NK-92 (cell line): ENCODE measurements around the gene NBPF14.
"Not testable (repeated sequence)": the region's sequence is repeated elsewhere in the genome, so short reads cannot be mapped to it uniquely, and the experiment has no call there.

Experiments
- DNase-seq: peaks from one replicate; lab custom pipeline; 2025; ENCODE audit not compliant: unreplicated experiment; lab: John Stamatoyannopoulos, UW

NBPF14 gene, protein sequence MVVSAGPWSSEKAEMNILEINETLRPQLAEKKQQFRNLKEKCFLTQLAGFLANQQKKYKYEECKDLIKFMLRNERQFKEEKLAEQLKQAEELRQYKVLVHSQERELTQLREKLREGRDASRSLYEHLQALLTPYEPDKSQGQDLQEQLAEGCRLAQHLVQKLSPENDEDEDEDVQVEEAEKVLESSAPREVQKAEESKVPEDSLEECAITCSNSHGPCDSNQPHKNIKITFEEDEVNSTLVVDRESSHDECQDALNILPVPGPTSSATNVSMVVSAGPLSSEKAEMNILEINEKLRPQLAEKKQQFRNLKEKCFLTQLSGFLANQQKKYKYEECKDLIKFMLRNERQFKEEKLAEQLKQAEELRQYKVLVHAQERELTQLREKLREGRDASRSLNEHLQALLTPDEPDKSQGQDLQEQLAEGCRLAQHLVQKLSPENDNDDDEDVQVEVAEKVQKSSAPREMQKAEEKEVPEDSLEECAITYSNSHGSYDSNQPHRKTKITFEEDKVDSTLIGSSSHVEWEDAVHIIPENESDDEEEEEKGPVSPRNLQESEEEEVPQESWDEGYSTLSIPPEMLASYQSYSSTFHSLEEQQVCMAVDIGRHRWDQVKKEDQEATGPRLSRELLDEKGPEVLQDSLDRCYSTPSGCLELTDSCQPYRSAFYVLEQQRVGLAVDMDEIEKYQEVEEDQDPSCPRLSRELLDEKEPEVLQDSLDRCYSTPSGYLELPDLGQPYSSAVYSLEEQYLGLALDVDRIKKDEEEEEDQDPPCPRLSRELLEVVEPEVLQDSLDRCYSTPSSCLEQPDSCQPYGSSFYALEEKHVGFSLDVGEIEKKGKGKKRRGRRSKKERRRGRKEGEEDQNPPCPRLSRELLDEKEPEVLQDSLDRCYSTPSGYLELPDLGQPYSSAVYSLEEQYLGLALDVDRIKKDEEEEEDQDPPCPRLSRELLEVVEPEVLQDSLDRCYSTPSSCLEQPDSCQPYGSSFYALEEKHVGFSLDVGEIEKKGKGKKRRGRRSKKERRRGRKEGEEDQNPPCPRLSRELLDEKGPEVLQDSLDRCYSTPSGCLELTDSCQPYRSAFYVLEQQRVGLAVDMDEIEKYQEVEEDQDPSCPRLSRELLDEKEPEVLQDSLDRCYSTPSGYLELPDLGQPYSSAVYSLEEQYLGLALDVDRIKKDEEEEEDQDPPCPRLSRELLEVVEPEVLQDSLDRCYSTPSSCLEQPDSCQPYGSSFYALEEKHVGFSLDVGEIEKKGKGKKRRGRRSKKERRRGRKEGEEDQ (N-terminal part only)

DNA sequence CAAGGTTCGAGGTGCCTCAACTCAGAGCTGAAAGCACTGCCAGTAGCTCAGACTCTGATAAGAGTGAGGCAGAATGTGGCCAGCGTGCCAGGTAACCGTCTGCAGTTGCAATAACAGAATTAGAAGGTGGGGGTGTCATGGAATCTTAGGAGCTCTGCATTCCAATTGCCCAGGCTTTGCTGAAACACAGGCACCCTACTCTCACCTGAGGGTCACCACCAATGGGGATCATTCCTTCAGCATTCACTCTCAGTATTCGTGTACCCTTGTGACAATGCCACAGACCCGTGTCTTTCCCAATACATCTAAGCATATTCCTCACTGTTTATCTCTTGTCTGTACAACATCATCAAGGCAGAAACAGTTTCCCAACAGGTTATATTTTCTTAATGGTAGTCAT is at the start of gene NBPF14:
Gene NBPF14 (minus strand): TSS at position 101 of the 400 bp plus-strand sequence. CDS start 294 bp downstream, outside the sequence.
- not testable (repeated sequence) for DNase-seq

DNA sequence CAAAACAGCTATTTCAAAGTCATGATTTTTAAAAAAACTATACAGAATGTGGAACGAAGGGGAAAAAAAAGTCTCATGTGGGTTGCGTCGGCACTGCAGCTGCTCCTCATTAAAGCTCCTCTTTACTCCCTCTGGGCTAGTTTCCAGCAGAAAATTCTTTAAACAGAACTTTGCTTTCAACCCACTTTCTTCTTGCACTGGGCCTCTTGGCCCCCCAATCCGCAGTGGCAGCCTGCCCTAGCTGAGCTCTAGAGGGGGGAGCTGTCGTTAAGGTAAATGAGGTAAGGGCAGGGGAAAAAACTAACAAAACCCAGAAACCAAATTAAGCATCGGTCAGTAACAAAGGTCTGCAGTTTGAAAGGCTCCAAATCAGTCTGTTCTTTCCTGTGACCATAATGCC is 29.6 kb upstream of the NBPF14 start:
- not testable (repeated sequence) for DNase-seq

DNA sequence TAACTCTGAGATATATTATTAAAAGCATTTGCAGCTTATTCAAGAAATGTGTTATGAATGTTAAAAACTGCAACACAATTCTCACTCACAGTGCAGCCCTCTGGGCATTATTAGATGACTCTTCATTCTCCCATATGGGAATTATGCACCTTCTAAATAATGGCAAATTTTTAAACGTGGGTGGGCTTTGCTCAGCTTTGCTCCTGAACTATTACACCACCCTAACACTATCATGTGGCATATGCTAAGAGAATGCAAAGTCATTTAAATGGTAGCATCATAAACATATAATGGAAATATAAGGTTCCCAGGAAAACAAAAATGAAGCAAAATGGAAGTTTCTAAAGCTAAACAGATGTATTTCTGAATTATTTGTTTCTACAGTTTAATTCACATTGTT is 22.4 kb upstream of the NBPF14 start:
- DNase-seq: not testable (repeated sequence)

DNA sequence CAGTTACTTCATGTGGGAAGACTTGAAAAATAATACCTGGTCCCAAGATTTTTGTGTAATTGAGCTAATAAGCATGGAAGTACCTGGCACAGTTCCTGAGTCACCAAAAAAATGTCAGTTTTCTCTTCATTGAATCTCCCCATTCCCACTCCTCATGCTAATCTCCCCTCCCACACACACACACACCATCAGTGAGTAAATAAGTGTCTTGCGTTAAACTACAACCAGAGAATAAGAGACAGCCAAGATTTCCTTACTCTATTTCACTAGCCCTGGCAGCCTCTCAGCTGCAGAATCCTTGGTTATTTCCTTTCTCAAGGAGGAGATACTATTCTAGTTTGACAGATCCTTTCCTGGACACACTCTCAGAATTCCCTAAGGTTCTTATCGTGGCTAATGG is 9.5 kb upstream of the NBPF14 start:
- not testable (repeated sequence) for DNase-seq

DNA sequence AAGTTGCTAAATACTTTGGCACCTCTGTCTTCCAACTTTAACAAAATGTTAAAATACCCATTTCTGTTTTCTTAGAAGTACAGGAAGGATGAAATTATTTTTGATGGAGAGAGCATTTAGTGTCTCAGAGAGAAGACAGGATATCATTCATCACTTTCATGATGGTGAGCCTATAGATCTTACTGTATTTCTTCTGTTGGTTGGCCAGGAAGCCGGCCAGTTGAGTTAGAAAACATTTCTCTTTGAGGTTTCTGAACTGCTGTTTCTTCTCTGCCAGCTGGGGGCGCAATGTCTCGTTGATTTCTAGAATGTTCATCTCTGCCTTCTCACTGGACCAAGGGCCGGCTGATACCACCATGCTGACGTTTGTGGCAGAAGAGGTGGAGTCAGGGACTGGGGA is 451 bp downstream of the NBPF14 start:
- DNase-seq: not testable (repeated sequence)

DNA sequence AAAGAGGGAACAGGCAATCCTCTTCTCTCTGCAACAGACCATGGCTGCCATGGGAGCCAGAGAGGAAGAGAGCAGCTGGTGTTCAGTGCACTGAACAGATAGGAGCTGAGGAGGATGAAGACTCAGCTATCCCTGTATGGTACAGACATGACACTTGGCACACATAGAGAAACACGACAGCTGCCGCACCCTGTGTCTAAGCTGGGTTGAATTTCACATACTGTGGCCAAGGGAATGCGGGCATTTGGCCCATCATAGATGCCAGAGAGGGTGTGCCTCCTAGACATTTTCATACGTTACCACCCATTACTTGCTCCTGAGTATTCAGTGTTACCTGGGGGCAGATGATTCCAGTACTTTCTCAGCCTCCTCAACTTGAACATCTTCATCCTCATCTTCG is 4.7 kb downstream of the NBPF14 start:
- DNase-seq: not testable (repeated sequence)

DNA sequence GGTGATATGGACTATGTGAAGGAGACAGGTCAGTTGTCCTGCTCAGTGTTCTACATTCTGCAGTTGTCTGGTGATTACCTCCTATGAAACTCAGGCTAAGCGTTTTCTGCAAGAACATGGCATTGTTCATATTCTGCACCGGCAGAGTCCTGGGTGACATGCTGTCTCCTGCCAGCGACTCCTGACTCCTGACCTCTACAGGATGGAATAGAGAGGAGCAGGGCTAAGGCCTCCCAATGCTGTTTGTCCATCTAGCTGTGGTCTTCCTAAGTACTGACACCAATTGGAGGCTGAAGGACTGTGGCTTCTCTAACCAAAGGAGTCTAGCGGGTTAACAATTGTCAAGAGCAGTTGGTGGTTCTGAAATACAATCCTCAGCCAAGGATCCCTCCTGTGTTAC is 63.7 kb downstream of the NBPF14 start:
- not testable (repeated sequence) for DNase-seq

DNA sequence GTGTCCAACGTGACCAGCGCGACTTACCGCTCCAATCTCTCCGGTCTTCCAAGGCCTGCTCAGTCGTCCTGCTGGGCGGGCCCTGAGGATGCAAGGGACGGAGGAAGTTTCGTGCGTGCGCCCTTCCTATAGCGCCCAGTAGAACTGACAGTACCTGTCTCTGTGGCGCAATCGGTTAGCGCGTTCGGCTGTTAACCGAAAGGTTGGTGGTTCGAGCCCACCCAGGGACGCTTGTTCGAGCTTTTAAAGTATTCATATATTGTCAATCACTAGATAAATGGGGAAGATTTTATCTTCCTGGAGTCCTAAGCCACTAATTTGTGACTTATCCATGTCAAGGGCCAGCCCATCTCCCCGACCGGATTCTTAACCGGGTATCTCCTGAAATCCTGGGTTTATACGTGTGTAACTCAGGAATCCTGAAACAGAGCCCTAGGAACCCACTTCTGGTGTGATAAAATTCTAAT is 66.7 kb downstream of the NBPF14 start:
- not testable (repeated sequence) for DNase-seq

DNA sequence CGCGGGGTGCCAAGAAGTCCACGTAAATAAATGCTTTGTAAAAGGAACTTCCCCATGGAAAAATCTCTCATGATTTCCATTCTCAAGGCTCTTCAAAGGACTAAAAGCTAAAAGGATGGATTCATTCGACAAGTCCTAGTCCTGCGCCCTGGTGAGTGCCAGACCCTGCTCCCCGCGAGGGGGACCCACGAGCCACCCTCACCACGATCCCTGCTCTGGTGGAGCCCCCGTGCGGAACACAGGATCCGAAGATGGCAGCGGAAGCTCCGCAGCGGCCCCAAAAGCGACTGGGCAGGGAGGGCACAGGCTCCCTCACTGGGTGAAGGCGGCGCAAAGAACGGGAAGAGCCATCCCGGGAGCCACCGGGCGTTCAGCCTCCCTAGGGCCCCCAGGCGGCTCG is 67.2 kb downstream of the NBPF14 start:
- not testable (repeated sequence) for DNase-seq

DNA sequence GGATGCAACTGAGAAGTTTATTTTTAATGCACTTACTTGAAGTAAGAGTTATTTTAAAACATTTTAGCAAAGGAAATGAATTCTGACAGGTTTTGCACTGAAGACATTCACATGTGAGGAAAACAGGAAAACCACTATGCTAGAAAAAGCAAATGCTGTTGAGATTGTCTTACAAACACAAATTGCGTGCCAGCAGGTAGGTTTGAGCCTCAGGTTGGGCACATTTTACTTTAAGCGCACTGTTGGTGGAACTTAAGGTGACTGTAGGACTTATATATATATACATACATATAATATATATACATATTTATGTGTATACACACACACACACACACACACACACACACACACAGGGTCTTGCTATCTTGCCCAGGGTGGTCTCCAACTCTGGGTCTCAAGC is 69.2 kb downstream of the NBPF14 start:
- DNase-seq: not testable (repeated sequence)

DNA sequence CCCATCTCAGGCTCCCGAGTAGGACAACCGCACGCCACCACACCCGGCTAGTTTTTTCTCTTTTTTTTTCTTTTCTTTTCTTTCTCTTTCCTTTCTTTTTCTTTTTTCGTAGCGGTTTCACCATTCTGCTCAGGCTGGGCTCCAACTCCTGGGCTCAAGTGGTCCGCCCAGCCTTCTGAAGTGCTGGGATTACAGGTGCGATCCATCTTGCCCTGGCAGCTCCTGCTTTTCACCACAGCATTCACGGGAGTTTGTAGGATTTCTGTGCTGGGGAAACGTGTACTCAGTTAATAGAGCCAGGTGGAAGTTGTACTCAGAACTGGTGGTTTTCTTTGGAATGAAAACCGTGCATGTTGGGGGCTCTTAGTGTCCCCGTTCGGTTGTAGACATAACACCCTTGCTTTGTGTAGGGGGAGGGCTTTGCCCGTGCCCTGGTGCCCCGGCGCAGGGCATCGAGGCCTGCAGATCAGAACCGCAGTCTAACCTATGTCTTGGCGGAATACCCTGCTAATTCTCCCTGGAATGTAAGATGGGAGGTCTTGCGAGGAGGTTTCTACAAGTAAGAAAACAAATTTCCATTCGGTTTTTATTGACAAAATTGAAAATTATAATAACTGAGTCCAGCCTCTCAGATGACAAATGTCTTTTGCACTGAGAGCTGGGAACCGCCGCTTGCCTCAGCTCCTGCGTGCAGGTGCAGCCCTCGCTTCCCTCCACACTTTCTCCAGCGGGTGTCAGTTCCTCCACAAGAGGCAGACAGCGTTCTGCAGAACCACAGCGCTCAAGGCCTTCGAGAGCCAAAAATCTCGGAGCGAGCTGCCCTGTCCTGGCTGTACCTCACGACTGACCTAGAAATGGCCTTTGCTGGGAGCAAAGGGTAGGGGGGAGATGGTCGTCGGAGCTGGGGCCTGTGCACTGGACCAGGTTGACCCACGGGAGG is 72.3 kb downstream of the NBPF14 start:
- not testable (repeated sequence) for DNase-seq

DNA sequence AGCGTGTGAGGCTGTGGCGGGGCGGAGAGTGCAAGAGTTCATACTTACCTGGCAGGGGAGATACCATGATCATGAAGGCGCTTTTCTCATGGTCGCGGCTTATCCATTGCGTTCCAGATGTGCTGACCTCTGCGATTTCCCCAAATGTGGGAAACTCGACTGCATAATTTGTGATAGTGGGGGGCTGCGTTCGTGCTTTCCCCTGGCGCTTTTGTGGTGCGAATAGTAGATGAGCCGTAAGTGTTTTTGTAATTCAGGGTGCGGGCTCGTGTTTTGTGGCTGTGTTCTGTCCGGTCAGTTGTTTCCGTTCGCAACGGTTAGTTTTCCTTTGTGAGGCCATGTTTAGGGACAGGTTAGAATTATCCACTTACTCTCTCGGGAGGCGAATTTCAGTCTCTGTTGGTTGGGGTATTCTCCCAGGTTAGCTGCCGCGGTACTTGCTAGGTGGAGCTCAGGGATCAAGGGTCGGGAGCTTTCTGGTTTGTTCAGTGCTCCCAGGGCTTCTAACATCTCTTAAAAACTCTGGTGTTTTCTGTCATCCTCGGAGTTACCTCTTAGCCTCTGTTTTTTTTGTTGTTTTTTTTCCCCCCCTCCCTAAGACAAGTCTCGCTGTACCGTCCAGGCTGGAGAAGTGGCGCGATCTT is 73.1 kb downstream of the NBPF14 start:
- DNase-seq: peak; percentile 43

DNA sequence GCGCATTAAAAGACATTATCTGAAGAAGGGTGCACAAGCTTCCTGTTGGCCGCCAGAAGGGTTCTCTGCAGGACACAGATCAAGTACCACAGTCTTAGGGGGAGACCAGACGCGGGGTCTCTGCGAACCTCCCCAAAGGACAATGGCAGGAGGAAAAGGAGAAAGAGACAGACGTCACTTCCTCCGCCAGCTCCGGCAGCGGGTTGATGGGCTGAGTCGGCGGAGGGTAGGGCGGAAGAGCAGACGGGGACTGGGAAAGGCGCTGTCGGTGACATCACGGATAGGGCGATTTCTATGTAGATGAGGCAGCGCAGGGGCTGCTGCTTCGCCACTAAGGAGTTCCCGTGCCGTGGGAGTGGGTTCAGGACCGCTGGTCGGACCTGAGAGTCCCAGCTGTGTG is 73.7 kb downstream of the NBPF14 start:
- DNase-seq: peak; percentile 21

DNA sequence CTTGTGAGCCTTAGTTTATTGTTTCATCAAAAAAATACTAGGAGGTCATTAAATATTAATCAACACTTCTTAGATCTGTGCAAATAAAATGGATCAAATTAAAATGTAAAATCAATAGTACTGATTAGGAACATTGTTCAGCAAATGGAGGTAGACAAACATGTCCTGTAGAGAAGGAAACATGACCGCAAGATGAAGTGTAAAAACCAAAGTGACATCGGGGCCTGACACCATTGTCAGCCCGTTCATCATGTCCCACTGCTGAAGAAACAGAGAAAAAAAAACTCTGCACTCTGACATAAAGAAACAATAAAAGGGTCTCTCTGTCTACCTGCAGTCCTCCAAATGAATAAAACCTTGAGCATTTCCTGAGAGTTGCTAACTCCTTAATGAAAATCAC is 81.5 kb downstream of the NBPF14 start:
- DNase-seq: not testable (repeated sequence)

DNA sequence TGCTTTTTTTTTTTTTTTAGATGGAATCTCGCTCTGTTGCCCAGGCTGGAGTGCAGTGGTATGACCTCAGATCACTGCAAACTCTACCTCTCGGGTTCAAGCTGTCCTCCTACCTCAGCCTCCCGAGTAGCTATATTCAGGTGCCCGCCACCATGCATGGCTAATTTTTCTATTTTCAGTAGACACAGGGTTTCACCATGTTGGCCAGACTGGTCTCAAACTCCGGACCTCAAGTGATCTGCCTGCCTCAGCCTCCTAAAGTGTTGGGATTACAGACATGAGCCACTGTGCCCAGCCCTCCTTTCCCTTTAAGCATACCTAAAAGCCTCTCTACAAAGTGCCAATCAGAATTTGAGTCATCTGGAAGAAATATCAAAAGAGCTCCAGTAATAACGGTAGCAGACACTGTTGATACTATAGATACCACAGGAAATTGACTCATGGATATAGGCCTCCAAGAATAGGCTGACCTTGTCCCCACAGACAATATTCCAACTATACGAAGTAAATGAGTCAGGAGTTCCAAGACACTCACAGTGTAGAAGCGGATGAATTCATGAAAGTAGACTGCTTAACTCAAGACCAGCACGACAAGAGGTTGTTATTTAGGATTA is 83.1 kb downstream of the NBPF14 start:
- DNase-seq: not testable (repeated sequence)

DNA sequence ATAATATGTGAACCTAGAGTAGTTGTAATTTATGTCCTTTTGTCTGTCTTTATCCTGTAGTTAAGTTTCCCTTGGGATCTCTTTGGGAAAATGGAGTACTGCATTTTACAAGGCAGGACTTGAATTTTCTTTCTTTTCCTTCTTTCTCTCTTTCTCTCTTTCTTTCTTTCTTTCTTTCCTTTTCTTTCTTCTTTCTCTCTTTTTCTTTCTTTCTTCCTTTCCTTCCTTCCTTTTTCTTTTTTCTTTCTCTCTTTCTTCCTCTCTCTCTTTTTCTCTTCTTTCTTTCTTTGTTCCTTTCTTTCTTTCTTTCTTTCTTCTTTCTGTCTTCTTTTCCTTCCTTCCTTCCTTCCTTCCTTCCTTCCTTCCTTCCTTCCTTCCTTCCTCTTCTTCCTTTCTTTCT is 101.9 kb downstream of the NBPF14 start:
- not testable (repeated sequence) for DNase-seq

DNA sequence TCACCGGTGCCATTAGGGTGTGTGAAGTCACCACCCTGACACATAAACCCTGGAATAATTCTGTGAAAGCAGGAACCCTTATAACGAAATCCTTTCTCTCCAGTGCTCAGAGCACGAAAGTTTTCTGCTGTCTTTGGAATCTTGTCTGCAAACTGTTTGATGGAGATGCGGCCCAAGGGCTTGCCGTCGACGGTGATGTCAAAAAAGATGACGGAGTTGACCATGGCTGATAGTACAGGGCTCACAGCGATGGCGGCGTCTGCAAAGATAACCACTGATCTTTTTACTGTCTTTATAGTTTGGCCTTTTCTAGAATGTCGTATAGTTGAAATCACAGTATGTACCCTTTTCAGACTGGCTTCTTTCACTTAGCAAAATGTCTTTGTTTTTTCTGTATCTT is 112.8 kb downstream of the NBPF14 start, which contains the start of gene PPIAL4G:
Gene PPIAL4G (minus strand): TSS at position 274 of the 400 bp plus-strand sequence. CDS start 50 bp downstream, at position 224.
- DNase-seq: not testable (repeated sequence)
